Gastroesophageal sphincter (tissue), 4 donors: ENCODE results near the gene LRRC36. TPM values are rescaled to one million over a fixed set of nuclear protein-coding genes. Genes with fewer than 3 reads are reported as not detected.

Experiments used
- ATAC-seq: fragments of 150-250 bp; one replicate; pipeline ENCODE4 v1.9.1; 2016; ENCODE audit warnings: mild to moderate bottlenecking, moderate library complexity
- H3K27ac ChIP-seq, 4 donors: fragments of 200-600 bp; sonication (generic) in 3 of 4; 1 replicate in 3 of 4; 2 replicates in 1 of 4; pipeline ENCODE4 v1.5.1; 2016 to 2019
- H3K27me3 ChIP-seq: fragments of 200-600 bp; sonication (generic); one replicate; pipeline ENCODE4 v1.5.1; 2019
- H3K36me3 ChIP-seq, 2 donors: fragments of 200-600 bp; sonication (generic); one replicate each; pipeline ENCODE4 v1.5.1; 2019; ENCODE audit warnings: control low read depth in 1 of 2
- H3K4me1 ChIP-seq, 3 donors: fragments of 200-600 bp; sonication (generic); 1 replicate in 2 of 3; 2 replicates in 1 of 3; pipeline ENCODE4 v1.5.1; 2016 to 2019; ENCODE audit warnings: control low read depth in 2 of 3
- H3K4me3 ChIP-seq, 2 donors: fragments of 200-600 bp; sonication (generic); one replicate each; pipeline ENCODE4 v1.5.1; 2019; ENCODE audit warnings: mild to moderate bottlenecking in 1 of 2, moderate library complexity in 1 of 2
- H3K9me3 ChIP-seq, 3 donors: fragments of 200-600 bp; sonication (generic); one replicate each; pipeline ENCODE4 v1.5.1; 2017 to 2019; ENCODE audit warnings: control low read depth in 2 of 3
- CTCF ChIP-seq, 4 experiments: fragments of 200-600 bp in 2 of 4; fragments of 450-650 bp in 2 of 4; sonication (generic) in 1 of 4; IDR thresholded peaks; one replicate each; pipeline ENCODE4 v1.5.1; 2017 to 2019; ENCODE audit warnings: antibody characterized with exemption in 4 of 4, mild to moderate bottlenecking in 2 of 4, moderate library complexity in 2 of 4
- EP300 ChIP-seq: sonication (generic); formaldehyde crosslinking; IDR thresholded peaks from one replicate; pipeline ENCODE4 v1.6.1; 2017; ENCODE audit warnings: antibody characterized with exemption, mild to moderate bottlenecking
- POLR2A ChIP-seq, 2 donors: fragments of 450-650 bp; IDR thresholded peaks; one replicate each; pipeline ENCODE4 v1.6.1; 2017; ENCODE audit warnings: antibody characterized with exemption in 2 of 2, mild to moderate bottlenecking in 2 of 2, moderate library complexity in 1 of 2
- POLR2AphosphoS5 ChIP-seq: sonication (generic); formaldehyde crosslinking; IDR thresholded peaks from one replicate; pipeline ENCODE4 v1.6.1; 2017; ENCODE audit warnings: antibody characterized with exemption
- WGBS, 2 donors: methylation state at CpG; one replicate each; pipeline ENCODE4 v1.1.5; 2018; ENCODE audit warnings: low coverage in 1 of 2; 5-methylcytosine and 5-hydroxymethylcytosine counted together
- total RNA-seq, 4 donors: library from RNA; depleted of rRNA; stranded (reverse); fragments of >200 nt; gene quantifications; one replicate each; pipeline ENCODE4 v1.1.0, GENCODE V29; 2016

LRRC36 gene
- total RNA-seq, 4 donors from 2014 or later = 0.27 TPM; not detected in 3

GRCh38 chr16:67397036-67397801 lies 70.6 kb downstream of the LRRC36 start:
- H3K36me3 ChIP-seq = no peaks in the 10 kb centered on the region
- H3K27ac ChIP-seq = peak overlapping the region in 3 of 4 donors; percentile 87 to 89 (median 88)
- WGBS, 2 donors = 77% methylated on average over 6 of the region's 15 CpGs; no CpG with 5 or more reads in 1 of the 2 donors
- TF ChIP-seq CTCF (IDR thresholded peaks at IDR 0.05) (no peak), POLR2AphosphoS5 (no peak), EP300 (no peak), POLR2A (IDR thresholded peaks at IDR 0.05) (no peak)
- no peak overlapping the region for H3K4me3 ChIP-seq
- no peaks in the 10 kb centered on the region for H3K27me3 ChIP-seq
- no peak for ATAC-seq
- H3K9me3 ChIP-seq = no peaks in the 10 kb centered on the region
- H3K4me1 ChIP-seq = peaks cover 3 to 74% (median 48%) of the 10 kb centered on the region in 3 donors

GRCh38 chr16:67397812-67398545 lies 71.4 kb downstream of the LRRC36 start:
- Histone ChIP-seq H3K36me3 (no peaks in the 10 kb centered on the region), H3K4me1 (peaks cover 3 to 67% (median 41%) of the 10 kb centered on the region in 3 donors), H3K4me3 (no peak overlapping the region), H3K9me3 (no peaks in the 10 kb centered on the region), H3K27me3 (no peaks in the 10 kb centered on the region), H3K27ac (peak overlapping the region in 3 of 4 donors; percentile 87 to 89 (median 88))
- TF ChIP-seq POLR2AphosphoS5 = no peak
- TF ChIP-seq POLR2A (IDR thresholded peaks at IDR 0.05) = no peak
- TF ChIP-seq CTCF (IDR thresholded peaks at IDR 0.05) = no peak
- no peak for TF ChIP-seq EP300
- no peak for ATAC-seq
- WGBS, 2 donors = 89 to 100% methylated on average over 1 to 3 of the region's 22 CpGs

- Histone ChIP-seq H3K4me1 (peaks cover 3 to 61% (median 39%) of the 10 kb centered on the region in 3 donors), H3K36me3 (no peaks in the 10 kb centered on the region), H3K4me3 (no peak overlapping the region), H3K27ac (peak overlapping the region in 2 of 4 donors; percentile 7 to 46), H3K27me3 (no peaks in the 10 kb centered on the region), H3K9me3 (no peaks in the 10 kb centered on the region)
- WGBS, 2 donors = 95 to 100% methylated on average over 1 to 7 of the region's 19 CpGs
- ATAC-seq = no peak
- TF ChIP-seq POLR2AphosphoS5 = no peak
- no peak for TF ChIP-seq EP300
- TF ChIP-seq POLR2A (IDR thresholded peaks at IDR 0.05) = no peak
- no peak for TF ChIP-seq CTCF (IDR thresholded peaks at IDR 0.05)
Observed at GRCh38 chr16:67398546-67399217, 72.1 kb downstream of the LRRC36 start.

- peak overlapping the region in 1 of 2 donors; percentile 29 for H3K4me3 ChIP-seq
- TF ChIP-seq CTCF (IDR thresholded peaks at IDR 0.05) = peak in 3 of 4 experiments; percentile 63 to 93 (median 67)
- TF ChIP-seq EP300 = no peak
- no peaks in the 10 kb centered on the region for H3K27me3 ChIP-seq
- WGBS, 2 donors = no CpG with 5 or more reads among the region's 42 CpGs
- H3K4me1 ChIP-seq = peaks cover 3 to 55% (median 35%) of the 10 kb centered on the region in 3 donors
- peaks cover 0 to 2% of the 10 kb centered on the region in 2 donors for H3K36me3 ChIP-seq
- no peaks in the 10 kb centered on the region for H3K9me3 ChIP-seq
- peak overlapping the region in 2 of 4 donors; percentile 7 to 46 for H3K27ac ChIP-seq
- peak; percentile 40 for ATAC-seq
Observed at GRCh38 chr16:67399218-67399733, 72.7 kb downstream of the LRRC36 start.
